Adrenal gland (tissue), 5 donors: ENCODE data around the gene DCAF17.
"Not testable (repeated sequence)": the region's sequence is repeated elsewhere in the genome, so short reads cannot be mapped to it uniquely, and the experiment has no call there.

Experiments
- POLR2A ChIP-seq, 2 donors: fragments of 450-650 bp; IDR thresholded peaks; one replicate each; pipeline ENCODE4 v1.6.1; 2017; ENCODE audit warnings: antibody characterized with exemption in 2 of 2, mild to moderate bottlenecking in 2 of 2, moderate library complexity in 1 of 2
- TF ChIP-seq, protein P1 (sequence below), 6 experiments: fragments of 450-650 bp in 4 of 6; fragments of 200-600 bp in 2 of 6; sonication (generic) in 1 of 6; IDR thresholded peaks; 1 replicate in 5 of 6; 2 replicates in 1 of 6; pipeline versions ENCODE4 v1.5.1 to v1.8.0; 2016 to 2021; ENCODE audit warnings: antibody characterized with exemption in 6 of 6, mild to moderate bottlenecking in 2 of 6, moderate library complexity in 1 of 6
- donor health status: DM: no; HTN: no; CAD: no.

DNA sequence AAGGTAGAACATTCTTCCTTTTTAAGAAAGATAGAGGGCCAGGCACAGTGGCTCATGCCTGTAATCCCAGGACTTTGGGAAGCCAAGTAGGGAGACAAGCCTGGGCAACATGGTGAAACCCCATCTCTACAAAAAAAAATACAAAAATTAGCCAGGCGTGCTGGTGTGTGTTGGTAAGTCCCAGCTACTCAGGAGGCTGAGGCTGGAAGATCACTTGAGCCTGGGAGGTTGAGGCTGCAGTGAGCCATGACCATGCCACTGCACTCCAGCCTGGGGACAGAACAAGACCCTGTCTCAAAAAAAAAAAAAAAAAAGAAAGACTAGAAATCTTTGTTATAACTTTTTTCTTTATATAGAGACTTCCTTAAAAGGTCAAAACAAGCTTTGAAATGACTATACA lies 96.8 kb downstream of the DCAF17 start:
- TF ChIP-seq, protein P1, sequence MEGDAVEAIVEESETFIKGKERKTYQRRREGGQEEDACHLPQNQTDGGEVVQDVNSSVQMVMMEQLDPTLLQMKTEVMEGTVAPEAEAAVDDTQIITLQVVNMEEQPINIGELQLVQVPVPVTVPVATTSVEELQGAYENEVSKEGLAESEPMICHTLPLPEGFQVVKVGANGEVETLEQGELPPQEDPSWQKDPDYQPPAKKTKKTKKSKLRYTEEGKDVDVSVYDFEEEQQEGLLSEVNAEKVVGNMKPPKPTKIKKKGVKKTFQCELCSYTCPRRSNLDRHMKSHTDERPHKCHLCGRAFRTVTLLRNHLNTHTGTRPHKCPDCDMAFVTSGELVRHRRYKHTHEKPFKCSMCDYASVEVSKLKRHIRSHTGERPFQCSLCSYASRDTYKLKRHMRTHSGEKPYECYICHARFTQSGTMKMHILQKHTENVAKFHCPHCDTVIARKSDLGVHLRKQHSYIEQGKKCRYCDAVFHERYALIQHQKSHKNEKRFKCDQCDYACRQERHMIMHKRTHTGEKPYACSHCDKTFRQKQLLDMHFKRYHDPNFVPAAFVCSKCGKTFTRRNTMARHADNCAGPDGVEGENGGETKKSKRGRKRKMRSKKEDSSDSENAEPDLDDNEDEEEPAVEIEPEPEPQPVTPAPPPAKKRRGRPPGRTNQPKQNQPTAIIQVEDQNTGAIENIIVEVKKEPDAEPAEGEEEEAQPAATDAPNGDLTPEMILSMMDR (IDR thresholded peaks at IDR 0.05): not testable (repeated sequence)
- TF ChIP-seq POLR2A (IDR thresholded peaks at IDR 0.05): not testable (repeated sequence)
